ENCODE results near the gene C4B.
"Not testable (repeated sequence)": the region's sequence is repeated elsewhere in the genome, so short reads cannot be mapped to it uniquely, and the experiment has no call there.

Gene C4B

DNA sequence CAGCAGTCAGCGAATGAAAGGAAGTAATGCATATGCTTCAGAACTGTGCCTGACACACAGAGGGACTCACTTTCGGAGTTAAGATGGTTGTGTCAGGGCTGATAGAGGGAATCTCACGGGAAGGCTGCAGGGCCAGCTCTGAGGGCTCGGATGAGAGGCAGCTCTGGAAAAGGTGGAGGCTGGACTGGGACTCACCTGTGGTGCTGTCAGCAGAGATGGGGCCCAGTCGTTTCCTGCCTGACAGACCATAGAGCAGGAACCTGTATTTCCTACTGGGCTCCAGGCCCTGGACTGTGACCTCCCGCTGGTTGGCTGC is 32.9 kb downstream of the C4B start:
- DNase-seq (no peak), ATAC-seq (ENCODE audit: insufficient read depth, low read depth) (no peak)
- Histone ChIP-seq H3K4me1 (ENCODE audit: insufficient read depth, low read length) (no peaks in the 10 kb centered on the region), H3K79me2 (ENCODE audit: insufficient read depth, low read length) (no peaks in the 10 kb centered on the region), H3K4me2 (ENCODE audit: insufficient read depth, low read length) (no peak overlapping the region), H2AFZ (ENCODE audit: low read depth, low read length) (no peak overlapping the region), H3K27ac (ENCODE audit: low read length) (no peak overlapping the region), H3K9me3 (ENCODE audit: insufficient read depth, low read length, severe bottlenecking) (no peaks in the 10 kb centered on the region), H3K9ac (ENCODE audit: low read depth, low read length) (no peak overlapping the region), H3K27me3 (ENCODE audit: insufficient read depth, low read length, poor library complexity) (peaks cover 8% of the 10 kb centered on the region), H4K20me1 (ENCODE audit: insufficient read depth, low read length) (no peaks in the 10 kb centered on the region), H3K36me3 (ENCODE audit: insufficient read depth, low read length) (no peaks in the 10 kb centered on the region), H3K4me3 (ENCODE audit: low read depth in 1 of 2, low read length in 2 of 2) (no peak overlapping the region)
- TF ChIP-seq EZH2 (IDR thresholded peaks at IDR 0.05; ENCODE audit: borderline replicate concordance, low read depth, low read length, severe bottlenecking) = no peak

DNA sequence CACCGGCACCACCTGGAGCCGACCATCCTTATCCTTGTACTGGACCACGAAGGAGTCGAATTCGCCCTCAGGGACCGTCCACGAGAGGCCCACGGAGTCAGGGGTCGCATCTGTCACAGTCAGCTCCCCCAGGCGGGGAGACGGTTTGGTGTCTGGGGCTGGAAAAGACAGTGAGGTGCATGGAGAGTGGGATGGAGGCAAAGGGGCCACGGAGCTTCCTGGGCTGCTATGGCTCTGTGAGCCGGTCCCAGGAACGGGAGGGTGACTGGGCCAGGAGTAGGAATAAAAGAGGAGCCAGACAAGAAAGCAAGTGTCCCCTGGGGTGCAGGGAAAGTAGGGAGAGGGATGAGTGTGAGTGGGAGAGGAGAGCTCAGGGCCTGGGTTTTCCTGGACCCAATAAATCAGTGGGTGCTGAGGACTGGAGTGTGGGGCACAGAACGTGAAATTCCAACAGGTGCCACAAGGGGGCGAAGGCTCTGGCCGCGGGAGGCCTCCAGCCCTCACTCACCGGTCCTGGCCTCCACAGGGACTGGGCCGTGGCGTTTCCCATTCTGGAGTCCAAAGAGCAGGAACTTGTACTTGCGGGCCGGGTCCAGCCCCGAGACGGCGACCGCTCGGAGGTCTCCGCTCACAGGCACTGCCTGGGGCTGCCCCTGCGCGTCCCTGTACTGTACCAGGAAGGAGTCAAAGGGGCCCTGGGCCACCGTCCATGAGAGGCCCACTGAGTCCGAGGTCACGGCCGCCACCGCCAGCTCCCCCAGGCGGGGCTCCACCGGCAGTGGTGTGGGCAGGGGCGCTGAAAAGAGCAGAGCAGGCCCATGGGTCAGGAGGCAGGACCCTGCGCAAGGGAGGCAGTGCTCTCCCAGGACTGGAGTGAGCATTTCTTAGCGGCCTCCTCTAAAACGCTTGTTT is 33.5 kb downstream of the C4B start:
- H3K79me2 ChIP-seq (ENCODE audit: insufficient read depth, low read length) = no peaks in the 10 kb centered on the region
- H3K27me3 ChIP-seq (ENCODE audit: insufficient read depth, low read length, poor library complexity) = peaks cover 12% of the 10 kb centered on the region
- H3K4me3 ChIP-seq (ENCODE audit: low read depth in 1 of 2, low read length in 2 of 2) = no peak overlapping the region
- no peaks in the 10 kb centered on the region for H3K9me3 ChIP-seq (ENCODE audit: insufficient read depth, low read length, severe bottlenecking)
- no peaks in the 10 kb centered on the region for H4K20me1 ChIP-seq (ENCODE audit: insufficient read depth, low read length)
- no peaks in the 10 kb centered on the region for H3K36me3 ChIP-seq (ENCODE audit: insufficient read depth, low read length)
- peak overlapping the region; percentile 56; the same call in 1 of the 2 replicates for H2AFZ ChIP-seq (ENCODE audit: low read depth, low read length)
- H3K9ac ChIP-seq (ENCODE audit: low read depth, low read length) = no peak overlapping the region
- peak; percentile 86 for ATAC-seq (ENCODE audit: insufficient read depth, low read depth)
- TF ChIP-seq EZH2 (IDR thresholded peaks at IDR 0.05; ENCODE audit: borderline replicate concordance, low read depth, low read length, severe bottlenecking) = no peak
- TF ChIP-seq, protein P1, sequence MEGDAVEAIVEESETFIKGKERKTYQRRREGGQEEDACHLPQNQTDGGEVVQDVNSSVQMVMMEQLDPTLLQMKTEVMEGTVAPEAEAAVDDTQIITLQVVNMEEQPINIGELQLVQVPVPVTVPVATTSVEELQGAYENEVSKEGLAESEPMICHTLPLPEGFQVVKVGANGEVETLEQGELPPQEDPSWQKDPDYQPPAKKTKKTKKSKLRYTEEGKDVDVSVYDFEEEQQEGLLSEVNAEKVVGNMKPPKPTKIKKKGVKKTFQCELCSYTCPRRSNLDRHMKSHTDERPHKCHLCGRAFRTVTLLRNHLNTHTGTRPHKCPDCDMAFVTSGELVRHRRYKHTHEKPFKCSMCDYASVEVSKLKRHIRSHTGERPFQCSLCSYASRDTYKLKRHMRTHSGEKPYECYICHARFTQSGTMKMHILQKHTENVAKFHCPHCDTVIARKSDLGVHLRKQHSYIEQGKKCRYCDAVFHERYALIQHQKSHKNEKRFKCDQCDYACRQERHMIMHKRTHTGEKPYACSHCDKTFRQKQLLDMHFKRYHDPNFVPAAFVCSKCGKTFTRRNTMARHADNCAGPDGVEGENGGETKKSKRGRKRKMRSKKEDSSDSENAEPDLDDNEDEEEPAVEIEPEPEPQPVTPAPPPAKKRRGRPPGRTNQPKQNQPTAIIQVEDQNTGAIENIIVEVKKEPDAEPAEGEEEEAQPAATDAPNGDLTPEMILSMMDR (IDR thresholded peaks at IDR 0.05; ENCODE audit: borderline replicate concordance, extremely low read depth, low read length, poor library complexity, severe bottlenecking) = peak; percentile 80
- DNase-seq = peak; percentile 58
- no peak overlapping the region for H3K27ac ChIP-seq (ENCODE audit: low read length)
- H3K4me1 ChIP-seq (ENCODE audit: insufficient read depth, low read length) = no peaks in the 10 kb centered on the region
- H3K4me2 ChIP-seq (ENCODE audit: insufficient read depth, low read length) = no peak overlapping the region

DNA sequence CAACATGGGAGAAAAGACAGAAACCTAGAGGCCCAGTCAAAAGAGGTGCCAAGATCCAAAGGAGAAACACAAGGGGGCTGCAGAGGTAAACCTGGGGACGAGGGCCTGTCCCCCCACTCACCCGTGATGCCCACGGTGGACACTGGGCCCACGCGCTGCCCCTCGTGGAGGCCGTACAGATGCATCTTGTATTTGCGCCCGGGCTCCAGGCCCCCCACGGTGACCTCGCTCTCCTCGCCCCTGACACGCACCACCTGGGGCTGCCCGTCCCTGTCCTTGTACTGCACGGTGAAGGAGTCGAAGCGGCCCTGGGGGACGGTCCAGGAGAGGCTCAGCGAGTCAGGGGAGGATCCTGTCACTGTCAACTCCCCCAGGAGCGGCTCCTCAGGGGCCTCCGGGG is 34.6 kb downstream of the C4B start:
- not testable (repeated sequence) for H3K9ac ChIP-seq (ENCODE audit: low read depth, low read length); H3K9me3 ChIP-seq (ENCODE audit: insufficient read depth, low read length, severe bottlenecking); H3K79me2 ChIP-seq (ENCODE audit: insufficient read depth, low read length); H3K36me3 ChIP-seq (ENCODE audit: insufficient read depth, low read length); H3K4me1 ChIP-seq (ENCODE audit: insufficient read depth, low read length); H3K4me3 ChIP-seq (ENCODE audit: low read depth in 1 of 2, low read length in 2 of 2); H4K20me1 ChIP-seq (ENCODE audit: insufficient read depth, low read length); H3K27ac ChIP-seq (ENCODE audit: low read length); H3K4me2 ChIP-seq (ENCODE audit: insufficient read depth, low read length); ATAC-seq (ENCODE audit: insufficient read depth, low read depth); H2AFZ ChIP-seq (ENCODE audit: low read depth, low read length); DNase-seq
- peaks cover 15% of the 10 kb centered on the region for H3K27me3 ChIP-seq (ENCODE audit: insufficient read depth, low read length, poor library complexity)

DNA sequence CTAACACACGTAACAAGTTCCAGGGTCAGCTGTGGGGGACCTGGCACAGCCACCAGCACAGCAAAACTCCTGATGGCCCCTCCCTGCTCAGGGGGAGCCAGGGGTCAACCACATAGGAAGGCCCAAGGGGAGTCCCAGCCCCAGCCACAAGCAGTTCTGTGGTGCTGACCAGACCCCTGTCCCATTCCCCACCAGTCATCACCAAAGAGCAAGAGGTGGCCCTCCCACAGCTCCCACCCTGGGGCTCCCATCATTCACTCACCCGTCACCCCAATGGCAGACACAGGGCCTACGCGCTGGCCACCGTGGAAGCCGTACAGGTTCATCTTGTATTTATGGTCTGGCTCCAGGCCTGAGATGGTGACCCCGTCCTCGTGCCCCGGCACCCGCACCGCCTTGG is 35.1 kb downstream of the C4B start:
- not testable (repeated sequence) for ATAC-seq (ENCODE audit: insufficient read depth, low read depth); H3K4me3 ChIP-seq (ENCODE audit: low read depth in 1 of 2, low read length in 2 of 2); H4K20me1 ChIP-seq (ENCODE audit: insufficient read depth, low read length); H3K79me2 ChIP-seq (ENCODE audit: insufficient read depth, low read length); H3K36me3 ChIP-seq (ENCODE audit: insufficient read depth, low read length); DNase-seq; H3K4me1 ChIP-seq (ENCODE audit: insufficient read depth, low read length); H3K9ac ChIP-seq (ENCODE audit: low read depth, low read length); H2AFZ ChIP-seq (ENCODE audit: low read depth, low read length); H3K4me2 ChIP-seq (ENCODE audit: insufficient read depth, low read length); H3K9me3 ChIP-seq (ENCODE audit: insufficient read depth, low read length, severe bottlenecking); H3K27ac ChIP-seq (ENCODE audit: low read length)
- H3K27me3 ChIP-seq (ENCODE audit: insufficient read depth, low read length, poor library complexity) = peaks cover 21% of the 10 kb centered on the region

DNA sequence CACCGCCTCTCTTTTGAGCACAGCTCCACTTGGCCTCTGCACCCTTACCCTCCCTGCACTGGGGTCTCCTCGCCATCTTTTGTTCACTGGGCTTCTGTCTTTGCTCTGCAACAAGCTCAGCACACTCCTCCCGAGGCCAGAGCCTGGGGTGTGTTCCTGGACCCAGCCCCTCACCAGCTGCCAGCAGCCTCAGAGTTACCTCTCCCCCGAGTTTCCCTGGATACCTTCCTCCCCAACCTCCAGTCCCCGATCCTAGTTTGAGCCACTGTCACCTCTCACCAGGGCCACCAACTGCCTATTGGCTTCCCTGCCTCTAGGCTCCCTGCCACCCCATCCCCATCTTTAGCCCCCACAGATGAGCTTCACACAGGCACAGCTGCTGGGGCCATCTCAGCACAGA is 36.0 kb downstream of the C4B start:
- DNase-seq = no peak
- no peak overlapping the region for H2AFZ ChIP-seq (ENCODE audit: low read depth, low read length)
- no peak overlapping the region for H3K9ac ChIP-seq (ENCODE audit: low read depth, low read length)
- no peaks in the 10 kb centered on the region for H3K79me2 ChIP-seq (ENCODE audit: insufficient read depth, low read length)
- no peak overlapping the region for H3K4me2 ChIP-seq (ENCODE audit: insufficient read depth, low read length)
- TF ChIP-seq, protein P1 (IDR thresholded peaks at IDR 0.05; ENCODE audit: borderline replicate concordance, extremely low read depth, low read length, poor library complexity, severe bottlenecking) = no peak
- no peak for TF ChIP-seq EZH2 (IDR thresholded peaks at IDR 0.05; ENCODE audit: borderline replicate concordance, low read depth, low read length, severe bottlenecking)
- H3K27me3 ChIP-seq (ENCODE audit: insufficient read depth, low read length, poor library complexity) = peaks cover 21% of the 10 kb centered on the region
- no peaks in the 10 kb centered on the region for H3K36me3 ChIP-seq (ENCODE audit: insufficient read depth, low read length)
- no peaks in the 10 kb centered on the region for H4K20me1 ChIP-seq (ENCODE audit: insufficient read depth, low read length)
- H3K4me1 ChIP-seq (ENCODE audit: insufficient read depth, low read length) = no peaks in the 10 kb centered on the region
- no peaks in the 10 kb centered on the region for H3K9me3 ChIP-seq (ENCODE audit: insufficient read depth, low read length, severe bottlenecking)
- H3K4me3 ChIP-seq (ENCODE audit: low read depth in 1 of 2, low read length in 2 of 2) = no peak overlapping the region
- no peak overlapping the region for H3K27ac ChIP-seq (ENCODE audit: low read length)
- no peak for ATAC-seq (ENCODE audit: insufficient read depth, low read depth)

DNA sequence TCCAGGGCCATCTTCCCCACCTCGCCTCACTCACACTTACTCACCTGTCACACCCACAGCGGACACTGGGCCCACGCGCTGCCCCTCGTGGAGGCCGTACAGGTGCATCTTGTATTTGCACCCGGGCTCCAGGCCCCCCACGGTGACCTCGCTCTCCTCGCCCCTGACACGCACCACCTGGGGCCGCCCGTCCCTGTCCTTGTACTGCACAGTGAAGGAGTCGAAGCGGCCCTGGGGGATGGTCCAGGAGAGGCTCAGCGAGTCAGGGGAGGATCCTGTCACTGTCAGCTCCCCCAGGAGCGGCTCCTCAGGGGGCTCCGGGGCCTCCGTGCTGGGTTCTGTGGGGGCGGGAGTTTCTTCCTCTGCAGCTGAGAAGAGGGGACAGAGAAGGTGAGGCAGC is 38.0 kb downstream of the C4B start:
- H3K9ac ChIP-seq (ENCODE audit: low read depth, low read length); H3K79me2 ChIP-seq (ENCODE audit: insufficient read depth, low read length); H3K4me3 ChIP-seq (ENCODE audit: low read depth in 1 of 2, low read length in 2 of 2); DNase-seq; H3K4me1 ChIP-seq (ENCODE audit: insufficient read depth, low read length); H4K20me1 ChIP-seq (ENCODE audit: insufficient read depth, low read length); H2AFZ ChIP-seq (ENCODE audit: low read depth, low read length); ATAC-seq (ENCODE audit: insufficient read depth, low read depth); H3K27ac ChIP-seq (ENCODE audit: low read length); H3K9me3 ChIP-seq (ENCODE audit: insufficient read depth, low read length, severe bottlenecking); H3K4me2 ChIP-seq (ENCODE audit: insufficient read depth, low read length); H3K36me3 ChIP-seq (ENCODE audit: insufficient read depth, low read length): not testable (repeated sequence)
- peaks cover 21% of the 10 kb centered on the region for H3K27me3 ChIP-seq (ENCODE audit: insufficient read depth, low read length, poor library complexity)
